ENCODE results near the gene BMP2K. TPM values are rescaled to one million over a fixed set of nuclear protein-coding genes. Genes with fewer than 3 reads are reported as not detected.
"Not testable (repeated sequence)": the region's sequence is repeated elsewhere in the genome, so short reads cannot be mapped to it uniquely, and the experiment has no call there.

BMP2K gene
- total RNA-seq, 1 donor from 2014 or later = 29.8 TPM

GRCh38 chr4:78780093-78780492 is 3.9 kb downstream of the BMP2K start:
- intact Hi-C loops (cut with DNase I) = no loop called here
- no peak for DNase-seq (ENCODE audit: missing footprints)
- ATAC-seq = no peak

GRCh38 chr4:78781139-78781538 is 5.0 kb downstream of the BMP2K start:
- ATAC-seq (no peak), DNase-seq (ENCODE audit: missing footprints) (no peak)
- intact Hi-C loops (cut with DNase I) = no loop called here

DNA sequence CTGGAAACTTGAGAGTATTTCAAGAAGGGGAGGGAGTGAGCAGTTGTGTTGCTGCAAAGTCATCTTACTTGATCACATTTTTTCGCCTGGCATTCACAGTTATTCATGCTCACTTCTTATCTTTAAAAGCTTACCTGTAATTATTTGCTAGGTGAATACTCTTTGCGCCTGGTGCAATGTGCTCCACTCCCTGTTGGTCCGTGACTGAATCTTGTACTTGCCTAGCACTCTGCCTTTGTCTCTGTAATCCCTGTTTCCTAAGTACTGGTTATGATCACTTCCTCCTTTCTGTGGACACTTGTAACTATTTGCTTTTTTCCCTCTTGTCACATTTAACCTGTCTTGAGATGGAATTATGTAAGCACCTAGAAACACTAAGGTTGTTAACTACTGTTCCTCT is 5.8 kb downstream of the BMP2K start:
- ATAC-seq (no peak), DNase-seq (ENCODE audit: missing footprints) (no peak)
- intact Hi-C loops (cut with DNase I) = loop anchor here (2.0 kb wide), 1 partner anchor 75 kb away; no protein-coding TSS in a partner anchor

GRCh38 chr4:78784236-78784865 is 8.2 kb downstream of the BMP2K start:
- no peak for DNase-seq (ENCODE audit: missing footprints)
- ATAC-seq = peak; percentile 71
- intact Hi-C loops (cut with DNase I) = no loop called here

DNA sequence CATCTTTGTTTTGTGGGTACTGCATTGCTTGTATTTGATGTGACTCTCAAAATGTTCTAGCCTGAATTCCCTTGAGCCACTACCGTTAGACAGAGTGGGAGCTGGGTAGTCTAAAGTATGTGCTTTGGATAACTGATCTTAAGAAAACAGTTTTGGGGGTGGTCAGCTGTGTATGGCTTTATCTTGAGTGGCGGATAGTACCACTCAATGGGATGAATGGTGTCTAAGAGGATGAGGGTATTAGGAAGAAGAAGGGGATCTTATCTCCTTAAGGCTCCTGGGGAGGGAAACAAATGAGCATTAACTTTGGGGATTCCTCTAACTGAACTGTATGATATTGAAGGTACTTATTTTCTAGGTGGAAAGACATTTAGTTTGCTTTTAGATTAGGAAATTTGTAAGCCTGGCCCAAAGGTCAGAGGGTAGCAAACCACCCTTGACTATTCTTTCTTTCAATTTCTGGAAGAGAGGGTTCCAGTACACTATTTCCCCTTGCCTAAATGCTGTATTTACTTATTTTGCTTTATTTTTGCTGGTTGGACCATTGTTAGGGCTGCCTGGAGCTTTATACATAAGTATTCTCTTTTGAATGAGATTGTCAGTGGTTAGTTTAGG is 11.3 kb downstream of the BMP2K start:
- ATAC-seq = no peak
- DNase-seq (ENCODE audit: missing footprints) = no peak
- intact Hi-C loops (cut with DNase I) = no loop called here

GRCh38 chr4:78788007-78788889 is 12.1 kb downstream of the BMP2K start:
- DNase-seq (ENCODE audit: missing footprints) (no peak), ATAC-seq (no peak)
- intact Hi-C loops (cut with DNase I) = no loop called here

- intact Hi-C loops (cut with DNase I); ATAC-seq; DNase-seq (ENCODE audit: missing footprints): not testable (repeated sequence)
Measured at GRCh38 chr4:78795594-78796416, 19.7 kb downstream of the BMP2K start.

DNA sequence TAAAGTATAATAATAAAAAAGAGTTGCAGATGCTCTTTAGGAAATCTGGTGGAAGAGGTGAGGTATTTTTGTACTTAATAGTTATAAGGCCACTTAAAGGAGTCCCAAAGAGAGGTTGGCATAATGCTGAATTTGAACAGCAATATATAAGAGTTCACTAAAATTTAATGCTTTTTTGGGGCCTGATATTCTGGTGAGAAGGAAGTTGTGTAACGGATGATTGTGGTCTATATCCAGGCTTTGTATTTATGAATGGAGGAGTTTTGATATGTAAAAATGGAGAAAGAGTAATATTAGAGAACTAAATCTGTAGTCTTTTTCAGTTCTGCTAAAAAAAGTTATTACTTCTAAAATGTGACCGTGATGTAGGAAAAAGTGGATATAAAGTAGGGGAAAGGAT is 20.4 kb downstream of the BMP2K start:
- no peak for ATAC-seq
- intact Hi-C loops (cut with DNase I) = no loop called here

DNA sequence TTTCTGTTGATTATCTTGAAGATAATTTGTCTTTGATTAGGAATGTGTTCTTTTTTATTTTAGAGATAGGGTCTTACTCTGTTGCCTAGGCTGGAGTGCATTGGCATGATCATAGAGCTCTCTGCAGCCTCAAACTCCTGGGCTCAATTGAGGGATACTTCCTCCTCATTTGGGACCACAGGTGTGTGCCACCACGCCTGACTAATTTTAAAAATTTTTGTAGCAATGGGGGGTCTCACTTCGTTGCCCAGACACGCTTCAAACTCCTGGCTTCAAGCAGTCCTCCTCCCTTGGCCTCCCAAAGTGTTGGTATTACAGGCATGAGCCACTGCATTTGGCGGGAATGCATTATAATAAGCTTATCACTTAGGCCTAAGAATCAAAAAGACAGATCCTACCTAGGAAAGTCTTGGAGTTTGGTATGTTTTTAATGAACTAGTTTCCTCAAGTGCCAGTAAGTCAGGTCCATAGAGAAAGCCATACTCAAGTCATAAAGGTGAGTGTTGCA is 21.7 kb downstream of the BMP2K start:
- ATAC-seq = no peak
- intact Hi-C loops (cut with DNase I) = no loop called here
- DNase-seq (ENCODE audit: missing footprints) = no peak

More for the DNA sequence above, 20.4 kb downstream of the BMP2K start:
- DNase-seq (ENCODE audit: missing footprints) = no peak

DNA sequence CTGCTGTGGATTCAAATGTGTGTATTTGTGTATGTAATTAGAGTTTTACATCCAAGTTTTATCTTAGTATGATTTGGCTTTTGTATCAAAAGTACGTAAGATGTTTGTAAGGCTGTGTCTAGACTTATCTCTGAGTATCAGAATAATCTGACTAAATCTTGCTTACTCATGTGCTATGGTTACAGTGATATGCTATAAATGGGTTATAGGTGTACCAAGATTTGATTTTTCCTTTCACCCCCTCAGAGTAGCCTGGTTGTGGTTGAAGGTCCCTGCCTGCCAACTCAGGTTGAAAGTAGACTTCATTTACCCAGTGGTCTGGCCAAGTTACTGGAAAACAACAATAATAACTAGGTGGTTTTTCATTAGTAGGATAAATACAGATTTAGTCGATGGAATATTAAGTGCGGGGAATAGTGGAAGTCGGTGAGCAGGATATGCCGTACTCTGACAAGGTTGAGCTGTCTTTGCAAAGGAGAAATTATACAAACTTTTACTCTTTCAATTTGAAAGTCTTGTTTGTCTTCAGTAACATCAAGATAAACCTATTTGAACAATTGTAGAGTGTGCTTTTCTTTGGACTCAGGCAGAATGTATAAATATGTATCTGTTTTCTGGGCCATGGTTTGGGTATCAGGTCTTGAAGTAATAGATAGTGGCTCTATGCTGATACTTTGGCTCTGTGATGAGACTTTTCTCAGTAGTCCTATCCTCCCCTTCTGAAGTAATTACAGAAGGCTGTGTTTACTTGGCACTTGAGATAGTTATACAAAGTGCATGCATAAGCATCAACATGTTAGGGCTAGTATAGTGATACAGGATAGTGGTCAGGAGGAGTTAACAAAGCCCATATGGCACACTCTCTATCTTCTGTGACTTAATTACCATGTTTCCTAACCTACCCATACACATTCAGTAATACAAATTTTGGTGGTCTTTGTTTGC is 23.7 kb downstream of the BMP2K start:
- intact Hi-C loops (cut with DNase I) = no loop called here
- no peak for DNase-seq (ENCODE audit: missing footprints)
- ATAC-seq = no peak

GRCh38 chr4:78800965-78801364 is 24.8 kb downstream of the BMP2K start:
- no peak for ATAC-seq
- intact Hi-C loops (cut with DNase I) = no loop called here

DNA sequence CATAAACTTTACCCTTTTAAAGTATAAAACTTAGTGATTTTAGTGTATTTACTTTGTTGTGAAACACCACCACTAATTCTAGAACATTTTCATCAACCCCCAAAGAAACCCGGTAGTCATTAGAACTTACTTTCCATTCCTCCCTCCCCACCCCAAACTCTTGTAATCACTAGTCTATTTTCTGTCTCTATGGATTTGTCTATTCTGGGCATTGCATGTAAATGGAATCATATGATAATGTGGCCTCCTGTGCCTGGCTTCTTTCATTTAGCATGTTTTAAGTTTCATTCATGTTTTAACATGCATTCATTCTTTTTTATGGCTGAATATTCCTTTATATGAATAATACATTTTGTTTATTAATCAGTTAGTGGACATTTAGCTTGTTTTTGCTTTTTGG is 27.8 kb downstream of the BMP2K start:
- no peak for DNase-seq (ENCODE audit: missing footprints)
- no peak for ATAC-seq
- intact Hi-C loops (cut with DNase I) = no loop called here

More at GRCh38 chr4:78800965-78801364, 24.8 kb downstream of the BMP2K start:
- DNase-seq (ENCODE audit: missing footprints) = no peak

- intact Hi-C loops (cut with DNase I) = no loop called here
- DNase-seq (ENCODE audit: missing footprints) (no peak), ATAC-seq (no peak)
Measured at GRCh38 chr4:78806943-78807460, 30.9 kb downstream of the BMP2K start.

- DNase-seq (ENCODE audit: missing footprints) (no peak), ATAC-seq (no peak)
- intact Hi-C loops (cut with DNase I) = no loop called here
Measured at GRCh38 chr4:78809295-78809694, 33.1 kb downstream of the BMP2K start.

GRCh38 chr4:78809928-78810835 is 34.0 kb downstream of the BMP2K start:
- intact Hi-C loops (cut with DNase I) = no loop called here
- DNase-seq (ENCODE audit: missing footprints) = no peak
- ATAC-seq = peak; percentile 65

DNA sequence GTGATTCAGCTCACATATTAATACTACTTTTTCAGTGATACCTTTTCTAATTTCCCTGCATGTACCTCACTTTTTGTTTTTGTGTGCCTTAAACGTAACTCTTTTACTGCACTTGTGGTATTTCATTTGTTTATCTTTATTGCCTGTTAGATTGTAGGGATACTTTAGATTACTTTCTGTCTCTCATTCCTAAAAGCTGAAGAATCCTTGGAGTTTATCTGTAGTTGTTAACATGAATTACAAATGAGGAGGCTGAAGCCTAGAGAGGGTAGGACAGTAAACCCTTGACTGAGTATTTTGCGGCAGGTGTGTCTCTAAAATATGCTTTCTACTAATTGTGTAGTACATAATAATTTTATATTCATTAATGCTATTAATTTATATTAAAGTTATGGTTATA is 34.9 kb downstream of the BMP2K start:
- no peak for ATAC-seq
- DNase-seq (ENCODE audit: missing footprints) = no peak
- intact Hi-C loops (cut with DNase I) = no loop called here
